Smooth muscle cell (in vitro differentiated cells): Measurements from ENCODE around the gene HOXB4. TPM values are rescaled to one million over a fixed set of nuclear protein-coding genes. Genes with fewer than 3 reads are reported as not detected.
A peak's percentile ranks its signal among the peaks of the same experiment; 100 is the strongest.

Source experiments
- DNase-seq: peaks from one replicate; lab custom pipeline; 2025; ENCODE audit not compliant: unreplicated experiment; lab: John Stamatoyannopoulos, UW
- H2AFZ ChIP-seq: fragments of 200-600 bp; sonication (generic); 2 replicates; pipeline ENCODE4 v1.6.0; 2016; ENCODE audit warnings: antibody characterized with exemption, low read depth, mild to moderate bottlenecking
- H3F3A ChIP-seq: fragments of 200-600 bp; sonication (generic); 2 replicates; pipeline ENCODE4 v1.6.0; 2017; ENCODE audit warnings: antibody characterized with exemption, low read depth
- H3K27ac ChIP-seq: fragments of 200-600 bp; sonication (generic); 2 replicates; pipeline ENCODE4 v1.5.1; 2016; ENCODE audit warnings: low read depth, mild to moderate bottlenecking
- H3K27me3 ChIP-seq: fragments of 200-600 bp; sonication (generic); 2 replicates; pipeline ENCODE4 v1.6.1; 2016; ENCODE audit warnings: low read depth, mild to moderate bottlenecking
- H3K36me3 ChIP-seq: fragments of 200-600 bp; sonication (generic); 2 replicates; pipeline ENCODE4 v1.5.1; 2016; ENCODE audit warnings: low read depth
- H3K4me1 ChIP-seq: fragments of 200-600 bp; sonication (generic); 2 replicates; pipeline ENCODE4 v1.5.1; 2016; ENCODE audit warnings: low read depth
- H3K4me2 ChIP-seq: fragments of 200-600 bp; sonication (generic); 2 replicates; pipeline ENCODE4 v1.6.0; 2016; ENCODE audit warnings: mild to moderate bottlenecking
- H3K4me3 ChIP-seq: fragments of 200-600 bp; sonication (generic); 2 replicates; pipeline ENCODE4 v1.5.1; 2016; ENCODE audit warnings: mild to moderate bottlenecking
- H3K79me2 ChIP-seq: fragments of 200-600 bp; sonication (generic); 2 replicates; pipeline ENCODE4 v1.6.0; 2016; ENCODE audit warnings: low read depth, mild to moderate bottlenecking
- H3K9ac ChIP-seq: fragments of 200-600 bp; sonication (generic); 2 replicates; pipeline ENCODE4 v1.6.0; 2016; ENCODE audit warnings: low read depth
- H3K9me3 ChIP-seq: fragments of 200-600 bp; sonication (generic); replicated peaks from 2 replicates; pipeline ENCODE4 v1.5.1; 2016; ENCODE audit warnings: low read depth
- H4K20me1 ChIP-seq: fragments of 200-600 bp; sonication (generic); 2 replicates; pipeline ENCODE4 v1.6.0; 2016; ENCODE audit warnings: low read depth
- WGBS: methylation state at CpG from one replicate; pipeline ENCODE4 v1.1.7; 2016; ENCODE audit warnings: low lambda C conversion rate; 5-methylcytosine and 5-hydroxymethylcytosine counted together
- polyA plus RNA-seq: library from polyadenylated mRNA; unstranded; fragments of >200 nt; fragmentation: Nextera tagmentation; extraction: Ambion mirVana; gene quantifications from 2 replicates; pipeline ENCODE4 v1.2.1, GENCODE V29; 2016
- total RNA-seq: library from RNA; depleted of rRNA; stranded (reverse); fragments of >200 nt; gene quantifications from 2 replicates; pipeline ENCODE4 v1.2.3, GENCODE V29; 2014
- TF ChIP-seq, protein P1 (sequence below): fragments of 200-600 bp; sonication (generic); IDR thresholded peaks from 2 replicates; pipeline ENCODE4 v1.5.1; 2017; ENCODE audit warnings: borderline replicate concordance, mild to moderate bottlenecking, antibody characterized with exemption; ENCODE audit not compliant: insufficient read depth, poor library complexity, severe bottlenecking

HOXB4 gene
- total and polyA plus RNA-seq, 2 experiments from 2014 or later: 0.96 to 2.6 TPM

DNA sequence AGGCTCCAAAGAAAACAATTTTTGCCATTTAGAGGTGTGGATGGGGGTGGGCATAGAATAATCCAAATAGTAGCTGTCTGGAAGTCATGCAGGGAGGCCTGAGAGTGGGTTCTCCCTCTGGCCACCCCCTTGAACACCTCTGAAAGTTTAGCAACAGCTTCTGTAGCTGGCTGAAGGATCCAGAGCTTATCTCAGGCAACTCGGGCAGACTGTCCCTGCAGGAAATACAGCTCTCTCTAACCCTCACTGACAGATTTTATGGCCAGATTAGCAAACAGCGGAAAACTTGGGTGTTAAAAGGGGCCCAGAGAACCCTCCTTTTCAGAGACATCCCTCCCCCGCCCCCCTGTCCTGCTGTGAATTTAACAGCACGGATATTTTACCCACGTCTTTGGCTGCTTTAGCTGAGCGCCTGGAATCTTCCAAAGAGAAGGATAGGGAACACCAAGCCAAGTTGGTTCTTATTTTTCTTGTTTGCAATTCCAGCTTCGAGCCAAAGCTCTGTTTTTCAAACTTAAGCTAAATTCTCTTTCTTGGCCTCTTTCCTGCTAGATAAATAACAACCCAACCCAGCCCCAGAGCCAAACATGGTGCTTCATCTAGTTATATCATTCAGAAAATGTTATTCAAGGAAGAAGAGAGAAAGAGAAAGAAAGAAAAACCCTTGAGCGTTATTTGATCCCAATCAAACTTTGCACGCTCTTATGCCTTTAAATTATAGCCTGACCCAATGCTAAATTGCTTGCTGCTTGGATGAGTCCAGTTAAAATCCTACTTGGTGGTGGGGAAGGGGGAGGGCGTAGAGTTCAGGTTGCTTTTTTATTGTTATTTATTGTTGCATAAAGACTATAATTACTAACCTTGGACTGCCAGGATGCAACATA is 31.0 kb downstream of the HOXB4 start:
- TF ChIP-seq, protein P1, sequence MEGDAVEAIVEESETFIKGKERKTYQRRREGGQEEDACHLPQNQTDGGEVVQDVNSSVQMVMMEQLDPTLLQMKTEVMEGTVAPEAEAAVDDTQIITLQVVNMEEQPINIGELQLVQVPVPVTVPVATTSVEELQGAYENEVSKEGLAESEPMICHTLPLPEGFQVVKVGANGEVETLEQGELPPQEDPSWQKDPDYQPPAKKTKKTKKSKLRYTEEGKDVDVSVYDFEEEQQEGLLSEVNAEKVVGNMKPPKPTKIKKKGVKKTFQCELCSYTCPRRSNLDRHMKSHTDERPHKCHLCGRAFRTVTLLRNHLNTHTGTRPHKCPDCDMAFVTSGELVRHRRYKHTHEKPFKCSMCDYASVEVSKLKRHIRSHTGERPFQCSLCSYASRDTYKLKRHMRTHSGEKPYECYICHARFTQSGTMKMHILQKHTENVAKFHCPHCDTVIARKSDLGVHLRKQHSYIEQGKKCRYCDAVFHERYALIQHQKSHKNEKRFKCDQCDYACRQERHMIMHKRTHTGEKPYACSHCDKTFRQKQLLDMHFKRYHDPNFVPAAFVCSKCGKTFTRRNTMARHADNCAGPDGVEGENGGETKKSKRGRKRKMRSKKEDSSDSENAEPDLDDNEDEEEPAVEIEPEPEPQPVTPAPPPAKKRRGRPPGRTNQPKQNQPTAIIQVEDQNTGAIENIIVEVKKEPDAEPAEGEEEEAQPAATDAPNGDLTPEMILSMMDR: no peak
- Histone ChIP-seq H3K36me3 (no peaks in the 10 kb centered on the region), H3K4me3 (peak overlapping the region; percentile 25), H3K27ac (peak overlapping the region; percentile 93), H3K27me3 (peaks cover 17% of the 10 kb centered on the region), H3K79me2 (peaks cover 18% of the 10 kb centered on the region), H3K4me2 (peak overlapping the region; percentile 98), H3K9ac (peak overlapping the region; percentile 3), H4K20me1 (no peaks in the 10 kb centered on the region), H3K9me3 (no peaks in the 10 kb centered on the region), H3K4me1 (no peaks in the 10 kb centered on the region), H3F3A (peaks cover 30% of the 10 kb centered on the region), H2AFZ (no peak overlapping the region)
- no peak for DNase-seq
- 26% methylated on average over 10 of the region's 10 CpGs for WGBS

DNA sequence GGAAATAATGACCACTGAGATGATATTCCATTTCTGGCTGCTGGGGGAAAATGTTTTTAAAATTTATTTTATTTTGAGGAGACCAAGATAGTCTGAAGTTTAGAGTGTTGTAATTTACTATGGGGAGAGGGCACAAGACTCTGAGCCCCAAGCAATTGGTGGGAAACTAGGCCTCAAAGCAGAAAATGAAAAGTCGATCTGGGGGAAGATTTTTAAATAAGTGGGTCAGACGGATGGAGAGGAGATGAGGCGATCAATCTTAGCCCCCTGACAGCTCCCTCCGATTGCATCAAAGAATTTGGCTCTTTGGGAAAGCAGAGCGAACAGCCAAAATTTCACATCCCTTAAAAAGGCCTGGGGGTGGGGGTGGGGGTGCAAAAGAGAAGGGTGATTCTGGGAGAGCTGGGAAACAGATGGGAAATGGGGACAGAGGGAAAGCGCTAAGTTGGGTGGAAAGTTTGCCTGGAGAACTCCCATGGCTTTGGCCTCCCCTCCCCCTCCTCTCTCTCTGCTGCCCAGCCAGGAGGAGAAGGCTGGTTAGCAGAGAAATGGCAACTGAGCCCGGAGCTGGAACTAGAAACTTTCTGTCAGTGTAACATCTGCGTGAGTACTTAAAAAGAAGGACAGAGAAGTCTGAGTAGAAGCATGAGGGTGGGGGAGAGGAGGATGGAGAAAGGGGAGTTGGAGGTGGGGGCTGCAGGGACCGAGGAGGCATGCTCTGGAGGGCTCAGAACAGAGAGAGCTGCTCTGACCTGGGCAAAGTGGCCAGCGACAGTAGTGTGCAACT is 31.8 kb downstream of the HOXB4 start:
- peaks cover 9% of the 10 kb centered on the region for H3K27me3 ChIP-seq
- TF ChIP-seq, protein P1: no peak
- DNase-seq: no peak
- H3K36me3 ChIP-seq: no peaks in the 10 kb centered on the region
- H3K9ac ChIP-seq: no peak overlapping the region
- peak overlapping the region; percentile 93 for H3K27ac ChIP-seq
- H3K4me1 ChIP-seq: peaks cover 8% of the 10 kb centered on the region
- H4K20me1 ChIP-seq: no peaks in the 10 kb centered on the region
- no peak overlapping the region for H2AFZ ChIP-seq
- no peaks in the 10 kb centered on the region for H3K9me3 ChIP-seq
- H3K79me2 ChIP-seq: peaks cover 26% of the 10 kb centered on the region
- peaks cover 30% of the 10 kb centered on the region for H3F3A ChIP-seq
- H3K4me2 ChIP-seq: peak overlapping the region; percentile 98
- peak overlapping the region; percentile 25 for H3K4me3 ChIP-seq
- 27% methylated on average over 10 of the region's 10 CpGs for WGBS

DNA sequence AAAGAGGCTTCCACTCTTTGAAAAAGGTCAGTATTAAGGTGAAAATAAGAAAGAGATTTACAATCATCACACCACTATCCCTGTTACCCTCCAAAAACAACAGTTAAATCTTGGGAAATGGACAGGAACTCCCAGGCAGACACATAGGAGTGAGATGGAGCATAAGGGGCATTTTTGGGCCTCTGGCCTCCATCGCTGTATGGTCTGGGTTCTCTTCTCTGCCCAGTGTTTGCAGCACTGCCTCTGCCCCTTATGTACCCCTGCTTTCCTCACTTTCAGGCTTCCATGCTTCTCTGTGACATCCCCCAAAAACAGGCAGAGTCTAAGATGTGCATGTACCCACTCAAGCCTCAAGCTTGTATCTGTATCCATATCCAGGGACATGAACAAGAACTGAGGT is 32.6 kb downstream of the HOXB4 start:
- TF ChIP-seq, protein P1: no peak
- Histone ChIP-seq H4K20me1 (no peaks in the 10 kb centered on the region), H3K36me3 (no peaks in the 10 kb centered on the region), H3K4me2 (peak overlapping the region; percentile 98), H2AFZ (peak overlapping the region; percentile 26), H3K4me3 (peak overlapping the region; percentile 72), H3K79me2 (peaks cover 32% of the 10 kb centered on the region), H3F3A (peaks cover 30% of the 10 kb centered on the region), H3K27ac (peak overlapping the region; percentile 93), H3K27me3 (peaks cover 6% of the 10 kb centered on the region), H3K9me3 (no peaks in the 10 kb centered on the region), H3K9ac (peak overlapping the region; percentile 81), H3K4me1 (peaks cover 15% of the 10 kb centered on the region)
- DNase-seq: no peak
- WGBS: 89% methylated on average over 1 of the region's 1 CpG
